Activated naive CD8-positive, alpha-beta T cell treated with anti-CD3 and anti-CD28 coated beads, Interleukin-2, amount 10 ng/mL, durations not matched to agents 7 days and 5 days (primary cell): ENCODE data around the gene APH1A. TPM values are rescaled to one million over a fixed set of nuclear protein-coding genes. Genes with fewer than 3 reads are reported as not detected.
"Not testable (repeated sequence)": the region's sequence is repeated elsewhere in the genome, so short reads cannot be mapped to it uniquely, and the experiment has no call there.

Experiments used
- ATAC-seq: fragments of 150-1000 bp; cut with Tn5 transposase; one replicate; pipeline ENCODE4 v1.10.0; 2021; ENCODE audit warnings: low read depth, moderate library complexity
- POLR2A ChIA-PET: fragments of 350-600 bp; sonication (Branson Sonifier 250); formaldehyde crosslinking; loops from one replicate; lab custom pipeline; 2021; ENCODE audit warnings: antibody characterized with exemption; lab: Charles Lee
- DNase-seq: peaks from one replicate; pipeline ENCODE4 v3.0.0; 2021
- H3K27ac Mint-ChIP-seq: one replicate; pipeline ENCODE4 v1.8.0; 2022; ENCODE audit warnings: mild to moderate bottlenecking, mixed read lengths
- H3K27me3 Mint-ChIP-seq: one replicate; pipeline ENCODE4 v1.8.0; 2022; ENCODE audit warnings: mild to moderate bottlenecking, moderate library complexity, mixed read lengths
- H3K36me3 Mint-ChIP-seq: one replicate; pipeline ENCODE4 v1.8.0; 2021; ENCODE audit warnings: mild to moderate bottlenecking, mixed read lengths
- H3K4me1 Mint-ChIP-seq: one replicate; pipeline ENCODE4 v1.8.0; 2021; ENCODE audit warnings: mixed read lengths
- H3K4me3 Mint-ChIP-seq: one replicate; pipeline ENCODE4 v1.8.0; 2022; ENCODE audit warnings: mild to moderate bottlenecking, moderate library complexity, mixed read lengths
- H3K9me3 Mint-ChIP-seq: one replicate; pipeline ENCODE4 v1.8.0; 2021; ENCODE audit warnings: mixed read lengths
- total RNA-seq, 2 experiments: library from RNA; stranded (reverse); gene quantifications; one replicate each; pipeline ENCODE4 v1.2.3, GENCODE V29; 2021

APH1A gene
- total RNA-seq, 2 experiments from 2014 or later: 127 to 128 TPM

DNA sequence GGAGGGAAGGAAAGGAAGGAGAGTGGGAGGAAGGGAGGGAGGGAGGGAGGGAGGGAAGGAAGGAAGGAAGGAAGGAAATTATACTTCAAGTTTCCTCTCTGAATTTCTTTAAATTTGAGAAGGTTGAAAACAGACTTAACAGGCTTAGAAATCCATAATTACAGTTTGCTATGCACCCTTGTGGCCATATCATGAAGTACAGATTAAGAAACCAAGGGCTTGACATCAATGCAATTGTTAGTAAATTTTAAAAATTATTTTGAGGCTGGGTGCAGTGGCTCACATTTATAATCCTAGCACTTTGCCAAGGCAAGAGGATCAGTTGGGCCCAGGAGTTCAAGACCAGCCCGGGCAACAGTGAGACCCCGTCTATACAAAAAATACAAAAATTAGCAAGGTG, 47.3 kb downstream of the APH1A start:
- H3K27me3 Mint-ChIP-seq: no peaks in the 10 kb centered on the region
- H3K36me3 Mint-ChIP-seq: peaks cover 33% of the 10 kb centered on the region
- H3K9me3 Mint-ChIP-seq: no peaks in the 10 kb centered on the region
- ATAC-seq (no peak), DNase-seq (no peak)
- H3K27ac Mint-ChIP-seq: no peak overlapping the region
- POLR2A ChIA-PET: no interaction called here
- no peak overlapping the region for H3K4me3 Mint-ChIP-seq
- peaks cover 11% of the 10 kb centered on the region for H3K4me1 Mint-ChIP-seq

DNA sequence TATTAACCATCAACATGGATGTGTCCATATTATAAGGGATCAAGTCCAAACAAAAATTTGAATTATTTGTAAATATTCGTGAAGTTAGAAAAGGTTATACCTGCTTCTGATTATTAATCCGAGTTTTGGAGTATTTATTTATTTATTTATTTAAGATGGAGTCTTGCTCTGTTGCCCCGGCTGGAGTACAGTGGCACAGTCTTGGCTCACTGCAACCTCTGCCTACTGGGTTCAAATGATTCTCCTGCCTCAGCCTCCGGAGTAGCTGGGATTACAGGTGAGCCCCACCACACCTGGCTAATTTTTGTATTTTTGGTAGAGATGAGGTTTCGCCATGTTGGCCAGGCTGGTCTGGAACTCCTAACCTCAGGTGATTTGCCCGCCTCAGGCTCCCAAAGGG, 53.0 kb downstream of the APH1A start:
- H3K27me3 Mint-ChIP-seq, H3K9me3 Mint-ChIP-seq, H3K36me3 Mint-ChIP-seq, DNase-seq, POLR2A ChIA-PET, H3K27ac Mint-ChIP-seq, H3K4me3 Mint-ChIP-seq, ATAC-seq: not testable (repeated sequence)
- H3K4me1 Mint-ChIP-seq: peaks cover 15% of the 10 kb centered on the region

Other genes starting within 250 kb of the APH1A start
- gene VPS45, start 201.2 kb downstream of the APH1A start, total RNA-seq: 10 to 100 TPM; 41.1 to 42.6 TPM
- 100 to 1,000 TPM; 140 to 143 TPM for gene PLEKHO1, start 119.1 kb downstream of the APH1A start, total RNA-seq
- 100 to 1,000 TPM; 113 to 115 TPM for gene ANP32E, start 32.9 kb downstream of the APH1A start, total RNA-seq
- not detected for gene CA14, start 11.2 kb downstream of the APH1A start, total RNA-seq
- gene C1orf54, start 3.8 kb upstream of the APH1A start, total RNA-seq: 1 to 10 TPM; 1.7 to 3.5 TPM
- 1 to 10 TPM in 1 of 2 experiments, under 1 TPM in 1; 0.91 to 1.7 TPM for gene CIART, start 13.5 kb upstream of the APH1A start, total RNA-seq
- gene MRPS21, start 24.8 kb upstream of the APH1A start, total RNA-seq: 10 to 100 TPM; 73.3 to 75.9 TPM
- gene PRPF3, start 52.5 kb upstream of the APH1A start, total RNA-seq: 100 to 1,000 TPM; 103 to 110 TPM
- gene RPRD2, start 95.1 kb upstream of the APH1A start, total RNA-seq: 10 to 100 TPM; 42.2 to 42.3 TPM
- 10 to 100 TPM; 41.6 to 42.9 TPM for gene TARS2, start 218.4 kb upstream of the APH1A start, total RNA-seq
- 1 to 10 TPM; 1.4 to 1.7 TPM for gene ECM1, start 239.1 kb upstream of the APH1A start, total RNA-seq
- under 1 TPM; 0.58 to 0.60 TPM for gene FALEC, start 246.7 kb upstream of the APH1A start, total RNA-seq